ENCODE data around the gene KLF6. TPM values are rescaled to one million over a fixed set of nuclear protein-coding genes. Genes with fewer than 3 reads are reported as not detected.

The KLF6 gene
- 12.9 TPM for polyA plus RNA-seq (2013, experiment 1 of 2)
- 13.2 TPM for polyA plus RNA-seq (2013, experiment 2 of 2)

GRCh38 chr10:3784510-3785250, at the start of gene KLF6:
TSS of gene KLF6 (minus strand) at chr10:3785209. CDS start at chr10:3785014, 195 bp downstream.
- peaks cover 20 to 30% of the 10 kb centered on the region in 2 donors for H3K36me3 ChIP-seq (replicated peaks in 1 of 2; ENCODE audit: control insufficient read depth in 2 of 2, insufficient read depth in 2 of 2, low read length in 2 of 2)
- H2AFZ ChIP-seq (ENCODE audit: low read length): peak within 1 kb of the TSS; percentile 79
- H3K23ac ChIP-seq (ENCODE audit: low read depth, low read length, poor library complexity): peak within 1 kb of the TSS; percentile 100
- H2BK12ac ChIP-seq (ENCODE audit: low read length): no peak within 1 kb of the TSS
- no peak within 1 kb of the TSS for H3K4ac ChIP-seq (ENCODE audit: low read length)
- DNase-seq (ENCODE audit: low spot score): no peak
- peaks cover 9% of the 10 kb centered on the region for H3K79me1 ChIP-seq (ENCODE audit: low read depth, low read length)
- peaks cover 0 to 3% (median 0%) of the 10 kb centered on the region in 3 experiments for H3K27me3 ChIP-seq (ENCODE audit: control insufficient read depth in 3 of 3, insufficient read depth in 3 of 3, low read depth in 1 of 3, low read length in 3 of 3)
- H4K91ac ChIP-seq (ENCODE audit: low read depth, low read length, poor library complexity): no peak within 1 kb of the TSS
- peak within 1 kb of the TSS; percentile 88 for H3K9ac ChIP-seq (ENCODE audit: low read depth, low read length, poor library complexity)
- peak within 1 kb of the TSS; percentile 97 for H3K18ac ChIP-seq (ENCODE audit: low read length)
- H3K4me1 ChIP-seq (ENCODE audit: control insufficient read depth in 2 of 2, insufficient read depth in 1 of 2, low read depth in 1 of 2, low read length in 2 of 2): peaks cover 6 to 13% of the 10 kb centered on the region in 2 donors
- peak within 1 kb of the TSS; percentile 86 for H3K27ac ChIP-seq (replicated peaks; ENCODE audit: low read length)
- peak within 1 kb of the TSS; percentile 88 for H3K4me2 ChIP-seq (ENCODE audit: insufficient read depth, low read length, poor library complexity, severe bottlenecking)
- H4K8ac ChIP-seq (ENCODE audit: low read depth, low read length): no peak within 1 kb of the TSS
- H3K14ac ChIP-seq (ENCODE audit: low read length): peak within 1 kb of the TSS; percentile 79
- peak within 1 kb of the TSS; percentile 91 for H2AK5ac ChIP-seq (ENCODE audit: low read depth, low read length)
- H2BK5ac ChIP-seq (ENCODE audit: low read length): peak within 1 kb of the TSS; percentile 96
- H2BK15ac ChIP-seq (ENCODE audit: low read length): peak within 1 kb of the TSS; percentile 90
- H3K4me3 ChIP-seq (ENCODE audit: low read length in 2 of 2): peak within 1 kb of the TSS; percentile 93 to 99
- no CpG with 5 or more reads among the region's 69 CpGs for WGBS, 2 donors (ENCODE audit: extremely low coverage in 2 of 2, insufficient read length in 2 of 2, insufficient replicate concordance in 1 of 2)
- H2BK120ac ChIP-seq (ENCODE audit: low read depth, low read length): peak within 1 kb of the TSS; percentile 56
- peaks cover 0 to 8% of the 10 kb centered on the region in 2 donors for H3K9me3 ChIP-seq (replicated peaks in 1 of 2; ENCODE audit: control insufficient read depth in 2 of 2, insufficient read depth in 1 of 2, low read depth in 1 of 2, low read length in 2 of 2)

- Histone ChIP-seq H3K23ac (ENCODE audit: low read depth, low read length, poor library complexity) (no peak overlapping the region), H3K9ac (ENCODE audit: low read depth, low read length, poor library complexity) (no peak overlapping the region), H2BK15ac (ENCODE audit: low read length) (no peak overlapping the region), H3K4me1 (ENCODE audit: control insufficient read depth in 2 of 2, insufficient read depth in 1 of 2, low read depth in 1 of 2, low read length in 2 of 2) (peaks cover 4 to 7% of the 10 kb centered on the region in 2 donors), H3K36me3 (replicated peaks in 1 of 2; ENCODE audit: control insufficient read depth in 2 of 2, insufficient read depth in 2 of 2, low read length in 2 of 2) (no peaks in the 10 kb centered on the region), H3K14ac (ENCODE audit: low read length) (no peak overlapping the region), H3K79me1 (ENCODE audit: low read depth, low read length) (no peaks in the 10 kb centered on the region), H3K18ac (ENCODE audit: low read length) (no peak overlapping the region), H2AK5ac (ENCODE audit: low read depth, low read length) (no peak overlapping the region), H4K91ac (ENCODE audit: low read depth, low read length, poor library complexity) (no peak overlapping the region), H3K27me3 (ENCODE audit: control insufficient read depth in 3 of 3, insufficient read depth in 3 of 3, low read depth in 1 of 3, low read length in 3 of 3) (no peaks in the 10 kb centered on the region), H2BK12ac (ENCODE audit: low read length) (no peak overlapping the region), H2AFZ (ENCODE audit: low read length) (no peak overlapping the region), H3K4ac (ENCODE audit: low read length) (no peak overlapping the region), H3K27ac (replicated peaks; ENCODE audit: low read length) (no peak overlapping the region), H3K4me2 (ENCODE audit: insufficient read depth, low read length, poor library complexity, severe bottlenecking) (no peak overlapping the region), H2BK120ac (ENCODE audit: low read depth, low read length) (no peak overlapping the region), H2BK5ac (ENCODE audit: low read length) (no peak overlapping the region), H3K4me3 (ENCODE audit: low read length in 2 of 2) (no peak overlapping the region), H4K8ac (ENCODE audit: low read depth, low read length) (no peak overlapping the region), H3K9me3 (replicated peaks in 1 of 2; ENCODE audit: control insufficient read depth in 2 of 2, insufficient read depth in 1 of 2, low read depth in 1 of 2, low read length in 2 of 2) (no peaks in the 10 kb centered on the region)
- WGBS, 2 donors (ENCODE audit: extremely low coverage in 2 of 2, insufficient read length in 2 of 2, insufficient replicate concordance in 1 of 2): no CpG with 5 or more reads among the region's 6 CpGs
- DNase-seq (ENCODE audit: low spot score): no peak
These were observed 49.4 kb upstream of the KLF6 start for GRCh38 chr10:3834404-3834803.

GRCh38 chr10:3833046-3833445, 48.0 kb upstream of the KLF6 start:
- no peaks in the 10 kb centered on the region for H3K36me3 ChIP-seq (replicated peaks in 1 of 2; ENCODE audit: control insufficient read depth in 2 of 2, insufficient read depth in 2 of 2, low read length in 2 of 2)
- H3K27me3 ChIP-seq (ENCODE audit: control insufficient read depth in 3 of 3, insufficient read depth in 3 of 3, low read depth in 1 of 3, low read length in 3 of 3): no peaks in the 10 kb centered on the region
- H2BK120ac ChIP-seq (ENCODE audit: low read depth, low read length): no peak overlapping the region
- H3K27ac ChIP-seq (replicated peaks; ENCODE audit: low read length): no peak overlapping the region
- no peak overlapping the region for H3K18ac ChIP-seq (ENCODE audit: low read length)
- H3K9me3 ChIP-seq (replicated peaks in 1 of 2; ENCODE audit: control insufficient read depth in 2 of 2, insufficient read depth in 1 of 2, low read depth in 1 of 2, low read length in 2 of 2): no peaks in the 10 kb centered on the region
- no CpG with 5 or more reads among the region's 6 CpGs for WGBS, 2 donors (ENCODE audit: extremely low coverage in 2 of 2, insufficient read length in 2 of 2, insufficient replicate concordance in 1 of 2)
- H2AFZ ChIP-seq (ENCODE audit: low read length): no peak overlapping the region
- H4K91ac ChIP-seq (ENCODE audit: low read depth, low read length, poor library complexity): no peak overlapping the region
- H3K79me1 ChIP-seq (ENCODE audit: low read depth, low read length): no peaks in the 10 kb centered on the region
- no peak overlapping the region for H2BK5ac ChIP-seq (ENCODE audit: low read length)
- no peak overlapping the region for H3K4me3 ChIP-seq (ENCODE audit: low read length in 2 of 2)
- no peak overlapping the region for H3K14ac ChIP-seq (ENCODE audit: low read length)
- no peak for DNase-seq (ENCODE audit: low spot score)
- peaks cover 5 to 8% of the 10 kb centered on the region in 2 donors for H3K4me1 ChIP-seq (ENCODE audit: control insufficient read depth in 2 of 2, insufficient read depth in 1 of 2, low read depth in 1 of 2, low read length in 2 of 2)
- no peak overlapping the region for H2BK15ac ChIP-seq (ENCODE audit: low read length)
- H2BK12ac ChIP-seq (ENCODE audit: low read length): no peak overlapping the region
- no peak overlapping the region for H3K9ac ChIP-seq (ENCODE audit: low read depth, low read length, poor library complexity)
- H3K23ac ChIP-seq (ENCODE audit: low read depth, low read length, poor library complexity): no peak overlapping the region
- H3K4me2 ChIP-seq (ENCODE audit: insufficient read depth, low read length, poor library complexity, severe bottlenecking): no peak overlapping the region
- H2AK5ac ChIP-seq (ENCODE audit: low read depth, low read length): no peak overlapping the region
- H4K8ac ChIP-seq (ENCODE audit: low read depth, low read length): no peak overlapping the region
- H3K4ac ChIP-seq (ENCODE audit: low read length): no peak overlapping the region

GRCh38 chr10:3832022-3832786, 47.2 kb upstream of the KLF6 start:
- H3K4ac ChIP-seq (ENCODE audit: low read length): no peak overlapping the region
- no peak overlapping the region for H3K18ac ChIP-seq (ENCODE audit: low read length)
- H2BK120ac ChIP-seq (ENCODE audit: low read depth, low read length): no peak overlapping the region
- no peak overlapping the region for H3K9ac ChIP-seq (ENCODE audit: low read depth, low read length, poor library complexity)
- H2BK12ac ChIP-seq (ENCODE audit: low read length): no peak overlapping the region
- no peak overlapping the region for H3K4me3 ChIP-seq (ENCODE audit: low read length in 2 of 2)
- WGBS, 2 donors (ENCODE audit: extremely low coverage in 2 of 2, insufficient read length in 2 of 2, insufficient replicate concordance in 1 of 2): no CpG with 5 or more reads among the region's 5 CpGs
- no peak overlapping the region for H3K23ac ChIP-seq (ENCODE audit: low read depth, low read length, poor library complexity)
- H2AFZ ChIP-seq (ENCODE audit: low read length): no peak overlapping the region
- peaks cover 5 to 10% of the 10 kb centered on the region in 2 donors for H3K4me1 ChIP-seq (ENCODE audit: control insufficient read depth in 2 of 2, insufficient read depth in 1 of 2, low read depth in 1 of 2, low read length in 2 of 2)
- no peak overlapping the region for H3K27ac ChIP-seq (replicated peaks; ENCODE audit: low read length)
- H3K36me3 ChIP-seq (replicated peaks in 1 of 2; ENCODE audit: control insufficient read depth in 2 of 2, insufficient read depth in 2 of 2, low read length in 2 of 2): no peaks in the 10 kb centered on the region
- no peaks in the 10 kb centered on the region for H3K9me3 ChIP-seq (replicated peaks in 1 of 2; ENCODE audit: control insufficient read depth in 2 of 2, insufficient read depth in 1 of 2, low read depth in 1 of 2, low read length in 2 of 2)
- no peak for DNase-seq (ENCODE audit: low spot score)
- H2BK15ac ChIP-seq (ENCODE audit: low read length): no peak overlapping the region
- H3K4me2 ChIP-seq (ENCODE audit: insufficient read depth, low read length, poor library complexity, severe bottlenecking): no peak overlapping the region
- no peak overlapping the region for H3K14ac ChIP-seq (ENCODE audit: low read length)
- H2BK5ac ChIP-seq (ENCODE audit: low read length): no peak overlapping the region
- no peak overlapping the region for H2AK5ac ChIP-seq (ENCODE audit: low read depth, low read length)
- no peak overlapping the region for H4K8ac ChIP-seq (ENCODE audit: low read depth, low read length)
- H4K91ac ChIP-seq (ENCODE audit: low read depth, low read length, poor library complexity): no peak overlapping the region
- no peaks in the 10 kb centered on the region for H3K27me3 ChIP-seq (ENCODE audit: control insufficient read depth in 3 of 3, insufficient read depth in 3 of 3, low read depth in 1 of 3, low read length in 3 of 3)
- H3K79me1 ChIP-seq (ENCODE audit: low read depth, low read length): no peaks in the 10 kb centered on the region

Data from neuronal stem cell (in vitro differentiated cells).